Prostate gland (tissue), 2 donors: ENCODE measurements around the gene SPINK7. TPM values are rescaled to one million over a fixed set of nuclear protein-coding genes. Genes with fewer than 3 reads are reported as not detected.
"Not testable (repeated sequence)": the region's sequence is repeated elsewhere in the genome, so short reads cannot be mapped to it uniquely, and the experiment has no call there.

ENCODE experiments used
- DNase-seq: peaks from one replicate; pipeline ENCODE4 v3.0.0-alpha.2; 2019; ENCODE audit warnings: low spot score
- H3K27ac ChIP-seq, 2 donors: fragments of 200-600 bp; sonication (generic); 2 replicates each; pipeline ENCODE4 v1.5.1; 2017 to 2019
- H3K27me3 ChIP-seq: fragments of 200-600 bp; sonication (generic); replicated peaks from 2 replicates; pipeline ENCODE4 v1.5.1; 2019; ENCODE audit not compliant: insufficient read depth
- H3K36me3 ChIP-seq, 2 donors: fragments of 200-600 bp; sonication (generic); 1 replicate in 1 of 2; 2 replicates in 1 of 2; pipeline versions ENCODE4 v1.5.1 to v1.8.1; 2017 to 2019
- H3K4me1 ChIP-seq: fragments of 200-600 bp; sonication (generic); replicated peaks from 2 replicates; pipeline ENCODE4 v1.5.1; 2019
- H3K4me3 ChIP-seq, 2 donors: fragments of 200-600 bp; sonication (generic); 2 replicates each; pipeline ENCODE4 v1.5.1; 2017 to 2019
- H3K9me3 ChIP-seq: fragments of 200-600 bp; sonication (generic); 2 replicates; pipeline ENCODE4 v1.5.1; 2017
- CTCF ChIP-seq, 4 experiments: fragments of 200-600 bp in 2 of 4; fragments of 450-650 bp in 2 of 4; sonication (generic) in 2 of 4; IDR thresholded peaks; 1 replicate in 3 of 4; 2 replicates in 1 of 4; pipeline ENCODE4 v1.5.1; 2016 to 2019; ENCODE audit warnings: antibody characterized with exemption in 4 of 4, mild to moderate bottlenecking in 2 of 4, moderate library complexity in 2 of 4
- POLR2A ChIP-seq: fragments of 450-650 bp; IDR thresholded peaks from one replicate; pipeline ENCODE4 v1.6.1; 2016; ENCODE audit warnings: antibody characterized with exemption, mild to moderate bottlenecking
- POLR2AphosphoS5 ChIP-seq: sonication (generic); formaldehyde crosslinking; IDR thresholded peaks from one replicate; pipeline ENCODE4 v1.6.1; 2017; ENCODE audit warnings: antibody characterized with exemption
- WGBS: methylation state at CpG from one replicate; pipeline ENCODE4 v1.1.5; 2018; 5-methylcytosine and 5-hydroxymethylcytosine counted together
- intact Hi-C: fragments of 100-400 bp; cut with DNase I; formaldehyde crosslinking; loops from one replicate; pipeline ENCODE4 v1.14.2; 2022
- total RNA-seq, 2 donors: library from RNA; depleted of rRNA; stranded (reverse); fragments of >200 nt; gene quantifications; one replicate each; pipeline ENCODE4 v1.1.0, GENCODE V29; 2016

The SPINK7 gene
- total RNA-seq = not detected

GRCh38 chr5:148312153-148312552 is at the start of gene SPINK7:
SPINK7 (plus strand) TSS chr5:148312423; CDS start chr5:148312484, 61 bp downstream.
- no peak for DNase-seq
- H3K27ac ChIP-seq = no peak within 1 kb of the TSS
- H3K27me3 ChIP-seq = no peaks in the 10 kb centered on the region

GRCh38 chr5:148267962-148268361 is 44.3 kb upstream of the SPINK7 start:
- H3K27ac ChIP-seq = no peak overlapping the region
- 40% methylated on average over 3 of the region's 3 CpGs for WGBS
- no peak overlapping the region for H3K4me3 ChIP-seq
- TF ChIP-seq POLR2A (no peak), CTCF (IDR thresholded peaks at IDR 0.05) (no peak), POLR2AphosphoS5 (no peak)
- intact Hi-C loops = no loop called here
- no peaks in the 10 kb centered on the region for H3K4me1 ChIP-seq
- DNase-seq = no peak
- H3K27me3 ChIP-seq = no peaks in the 10 kb centered on the region
- H3K9me3 ChIP-seq = no peaks in the 10 kb centered on the region
- H3K36me3 ChIP-seq = no peaks in the 10 kb centered on the region

More at GRCh38 chr5:148312153-148312552, at the start of gene SPINK7:
- no peak for TF ChIP-seq POLR2AphosphoS5
- TF ChIP-seq CTCF (IDR thresholded peaks at IDR 0.05) = no peak
- TF ChIP-seq POLR2A = no peak
- Histone ChIP-seq H3K9me3 (no peaks in the 10 kb centered on the region), H3K4me1 (no peaks in the 10 kb centered on the region), H3K4me3 (no peak within 1 kb of the TSS), H3K36me3 (no peaks in the 10 kb centered on the region)
- intact Hi-C loops = no loop called here
- 78% methylated on average over 3 of the region's 3 CpGs for WGBS

- no peaks in the 10 kb centered on the region for H3K36me3 ChIP-seq
- no peak within 1 kb of the TSS for H3K4me3 ChIP-seq
- no peaks in the 10 kb centered on the region for H3K27me3 ChIP-seq
- H3K27ac ChIP-seq = no peak within 1 kb of the TSS
- no peaks in the 10 kb centered on the region for H3K9me3 ChIP-seq
- no peaks in the 10 kb centered on the region for H3K4me1 ChIP-seq
- intact Hi-C loops = no loop called here
- WGBS = 58% methylated on average over 4 of the region's 4 CpGs
- no peak for TF ChIP-seq POLR2AphosphoS5
- TF ChIP-seq CTCF (IDR thresholded peaks at IDR 0.05) = no peak
- TF ChIP-seq POLR2A = no peak
- DNase-seq = no peak
Measured at GRCh38 chr5:148268566-148268965, 43.7 kb upstream of the SPINK7 start, which contains the start of gene SPINK13. SPINK13 (plus strand) TSS chr5:148268794; CDS start chr5:148270073, 1,279 bp downstream.

GRCh38 chr5:148275129-148275528 is 37.1 kb upstream of the SPINK7 start:
- H3K4me3 ChIP-seq, H3K27me3 ChIP-seq, H3K27ac ChIP-seq, H3K36me3 ChIP-seq, intact Hi-C loops, H3K4me1 ChIP-seq, DNase-seq, H3K9me3 ChIP-seq: not testable (repeated sequence)
- 99% methylated on average over 2 of the region's 2 CpGs for WGBS

- 23% methylated on average over 3 of the region's 5 CpGs for WGBS
- H3K4me3 ChIP-seq, H3K9me3 ChIP-seq, DNase-seq, intact Hi-C loops, H3K4me1 ChIP-seq, H3K36me3 ChIP-seq, H3K27me3 ChIP-seq, H3K27ac ChIP-seq: not testable (repeated sequence)
Measured at GRCh38 chr5:148280893-148281292, 31.3 kb upstream of the SPINK7 start.

GRCh38 chr5:148281336-148281735 is 30.9 kb upstream of the SPINK7 start:
- H3K4me1 ChIP-seq, H3K9me3 ChIP-seq, H3K27ac ChIP-seq, H3K4me3 ChIP-seq, DNase-seq, H3K27me3 ChIP-seq, H3K36me3 ChIP-seq, intact Hi-C loops: not testable (repeated sequence)
- WGBS = 95% methylated on average over 4 of the region's 4 CpGs
